GM18505 (cell line): ENCODE results near the gene ZSCAN23.
"Not testable (repeated sequence)": the region's sequence is repeated elsewhere in the genome, so short reads cannot be mapped to it uniquely, and the experiment has no call there.

Source experiments
- ATAC-seq: cut with Tn5 transposase; IDR thresholded peaks from one replicate; pipeline ENCODE4 v1.9.1; 2021; ENCODE audit not compliant: unreplicated experiment
- POLR2A ChIP-seq: IDR thresholded peaks from 4 replicates; pipeline ENCODE4 v1.6.1; 2011; ENCODE audit warnings: borderline replicate concordance; ENCODE audit not compliant: insufficient read depth, insufficient read length; ENCODE audit errors: extremely low read depth

The ZSCAN23 gene

DNA sequence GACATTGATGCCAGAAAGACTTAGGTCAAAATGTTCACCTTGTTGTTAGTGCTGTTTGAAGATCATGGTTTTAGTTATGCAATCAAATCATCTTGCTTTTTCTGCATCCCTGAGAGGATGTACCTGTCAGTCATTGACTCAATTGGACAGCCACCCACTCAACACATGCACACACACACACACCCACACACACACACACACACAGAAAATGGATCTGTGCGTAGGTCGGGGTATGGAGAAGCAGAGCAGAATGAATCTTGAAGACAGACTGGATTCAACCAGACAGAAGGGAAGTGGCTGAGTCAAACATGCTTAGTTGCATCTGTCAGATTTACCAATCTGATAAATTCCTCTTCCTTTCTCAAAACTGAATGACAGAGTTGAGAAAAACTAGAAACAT is 19.1 kb upstream of the ZSCAN23 start:
- ATAC-seq = no peak

DNA sequence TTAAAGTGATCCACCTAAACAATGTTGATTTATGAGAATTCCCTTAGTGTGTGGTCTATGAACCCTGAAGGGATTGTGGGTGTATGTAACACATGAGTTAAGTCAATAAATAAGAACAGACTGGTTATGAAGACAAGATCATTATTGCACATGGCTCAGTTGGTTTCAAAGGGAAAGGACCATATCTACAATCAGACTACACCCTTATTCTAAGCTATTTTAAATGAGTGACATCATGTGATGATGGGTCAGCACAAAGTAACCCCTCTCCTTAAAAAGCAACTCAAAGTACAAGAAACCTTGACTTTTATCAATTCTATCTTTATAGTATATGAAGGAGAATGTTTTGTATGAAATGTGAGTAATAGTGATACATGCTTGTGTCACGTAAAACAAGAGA is 15.3 kb upstream of the ZSCAN23 start:
- TF ChIP-seq POLR2A = no peak
- no peak for ATAC-seq

More for the DNA sequence above, 19.1 kb upstream of the ZSCAN23 start:
- TF ChIP-seq POLR2A = no peak

DNA sequence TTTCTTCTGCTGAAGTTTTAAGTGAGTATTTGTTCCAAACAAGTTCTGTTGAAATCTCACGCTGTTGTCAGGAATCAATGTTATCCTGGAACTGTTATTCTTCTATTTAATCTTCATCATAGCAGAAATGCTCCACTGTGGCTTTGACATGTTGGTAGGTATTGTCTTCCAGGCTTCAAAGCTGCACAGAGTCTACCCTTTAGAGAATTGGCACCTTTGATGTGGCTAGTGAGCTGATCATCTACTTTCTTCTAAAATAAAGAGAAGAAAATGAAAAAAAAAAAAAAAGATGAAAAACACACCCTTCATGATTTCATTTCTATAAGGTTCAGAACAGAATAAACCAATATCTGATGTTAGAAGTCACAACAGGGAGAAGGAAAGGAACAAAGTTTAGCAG is 5.8 kb upstream of the ZSCAN23 start:
- TF ChIP-seq POLR2A = no peak
- no peak for ATAC-seq

DNA sequence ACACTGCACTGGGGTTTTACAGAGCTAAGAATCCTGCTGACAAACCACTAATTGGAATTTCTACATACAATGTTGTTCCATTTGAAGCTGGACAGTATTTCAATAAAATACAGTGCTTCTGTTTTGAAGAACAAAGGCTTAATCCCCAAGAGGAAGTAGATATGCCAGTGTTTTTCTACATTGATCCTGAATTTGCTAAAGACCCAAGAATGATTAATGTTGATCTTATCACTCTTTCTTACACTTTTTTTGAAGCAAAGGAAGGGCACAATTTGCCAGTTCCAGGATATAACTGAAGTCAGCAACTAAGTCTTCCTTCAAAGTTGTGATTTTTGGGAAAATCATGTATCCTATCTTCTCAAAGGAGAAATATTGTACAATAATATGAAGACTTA is 4.2 kb upstream of the ZSCAN23 start:
- not testable (repeated sequence) for ATAC-seq

DNA sequence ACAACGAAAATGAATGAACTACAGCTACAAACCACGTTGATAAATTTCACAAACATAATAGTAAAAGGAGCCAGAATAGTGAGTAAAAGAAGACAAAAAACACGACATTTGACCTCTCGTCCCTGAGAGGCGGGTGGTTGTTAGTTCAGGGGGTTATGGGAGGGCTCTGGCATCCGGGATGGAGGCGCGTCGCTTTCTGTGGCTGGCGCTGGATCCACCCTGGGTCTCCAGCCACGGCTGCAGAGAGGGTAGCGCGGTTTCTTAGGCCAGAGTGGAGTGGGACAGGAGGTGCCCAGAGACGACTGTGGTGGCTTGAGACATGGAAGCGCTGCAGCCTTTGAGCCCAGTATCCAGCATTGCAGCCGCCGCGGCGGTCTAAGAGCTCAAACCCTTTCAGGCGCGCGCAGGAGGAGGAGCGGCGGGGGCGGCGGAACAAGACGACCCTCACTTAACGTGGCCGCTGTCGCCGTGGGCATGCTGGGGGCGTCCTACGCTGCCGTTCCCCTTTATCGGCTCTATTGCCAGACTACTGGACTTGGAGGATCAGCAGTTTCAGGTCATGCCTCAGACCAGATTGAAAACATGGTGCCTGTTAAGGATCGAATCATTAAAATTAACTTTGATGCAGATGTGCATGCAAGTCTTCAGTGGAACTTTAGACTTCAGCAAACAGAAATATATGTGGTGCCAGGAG is 3.7 kb upstream of the ZSCAN23 start:
- ATAC-seq = no peak
- no peak for TF ChIP-seq POLR2A

DNA sequence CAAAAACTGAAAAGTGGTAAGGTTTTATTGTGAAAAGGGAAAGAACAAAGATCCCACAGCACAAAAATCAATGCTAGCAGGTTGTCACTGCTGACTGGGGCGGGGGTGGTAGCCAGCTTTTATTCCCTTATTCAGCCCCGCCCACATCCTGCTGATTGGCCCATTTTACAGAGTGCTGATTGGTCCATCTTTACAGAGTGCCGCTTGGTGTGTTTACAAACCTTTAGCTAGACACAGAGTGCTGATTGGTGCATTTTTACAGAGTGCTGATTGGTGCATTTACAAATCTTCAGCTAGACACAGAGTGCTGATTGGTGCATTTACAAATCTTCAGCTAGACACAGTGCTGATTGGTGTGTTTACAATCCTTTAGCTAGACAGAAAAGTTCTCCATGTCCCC is 1.5 kb upstream of the ZSCAN23 start:
- ATAC-seq = not testable (repeated sequence)

DNA sequence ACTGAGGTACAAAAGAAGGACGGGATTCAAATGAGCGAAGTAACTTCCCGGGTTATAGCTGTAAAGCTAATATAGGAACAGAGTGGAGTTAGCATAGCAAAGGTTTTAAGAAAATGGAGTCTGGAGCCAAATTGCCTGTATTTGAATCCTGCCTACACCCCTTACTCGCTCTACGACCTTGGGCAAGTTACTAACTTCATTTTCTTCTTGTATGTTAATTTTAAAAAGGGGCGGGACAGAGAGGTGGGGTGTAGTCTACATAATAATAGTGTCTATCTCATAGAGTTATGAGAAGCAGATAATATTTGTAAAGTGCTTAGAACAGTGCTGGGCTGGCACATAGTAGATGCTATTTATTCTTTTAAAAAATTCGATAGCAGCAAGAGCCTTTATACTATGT is 705 bp downstream of the ZSCAN23 start:
- no peak for TF ChIP-seq POLR2A
- no peak for ATAC-seq

DNA sequence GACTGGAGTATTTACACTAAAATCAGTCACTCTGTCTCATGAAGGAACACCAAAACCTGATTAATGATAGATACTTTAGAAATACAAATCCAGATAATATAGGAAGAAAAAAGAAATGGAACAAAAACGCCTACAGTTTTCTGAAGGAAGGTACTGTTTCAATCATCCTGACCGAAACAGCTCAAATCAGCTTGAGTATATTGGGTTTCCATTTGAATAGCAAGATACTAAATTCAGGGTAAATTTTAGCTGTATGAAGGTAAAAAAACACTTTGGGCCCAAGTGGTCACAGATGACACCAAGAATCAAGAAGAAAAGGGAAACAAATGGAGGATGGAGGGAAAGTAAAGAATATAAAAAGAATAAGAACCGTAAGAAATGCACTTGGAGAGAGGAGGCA is 6.9 kb downstream of the ZSCAN23 start:
- ATAC-seq = no peak
- TF ChIP-seq POLR2A = no peak

DNA sequence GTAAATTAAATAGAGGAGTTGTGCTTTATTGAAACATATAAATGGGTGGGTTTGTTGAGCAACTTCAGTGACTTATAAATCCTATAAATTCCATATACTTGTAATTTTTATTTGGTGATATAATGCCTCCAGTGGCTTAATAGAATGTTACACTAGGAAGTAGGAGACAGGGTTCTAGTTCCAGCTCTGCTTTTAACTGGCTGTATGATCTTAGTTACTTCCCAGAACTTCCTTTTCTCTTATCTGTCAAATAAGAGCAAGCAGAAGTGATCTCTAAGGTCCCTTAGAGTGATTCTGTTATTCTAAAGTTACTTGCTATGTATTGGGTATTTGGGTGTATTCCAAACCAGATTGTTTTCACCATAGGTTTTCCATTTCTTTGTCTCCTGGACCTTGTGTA is 10.2 kb downstream of the ZSCAN23 start:
- no peak for ATAC-seq
- TF ChIP-seq POLR2A = no peak

DNA sequence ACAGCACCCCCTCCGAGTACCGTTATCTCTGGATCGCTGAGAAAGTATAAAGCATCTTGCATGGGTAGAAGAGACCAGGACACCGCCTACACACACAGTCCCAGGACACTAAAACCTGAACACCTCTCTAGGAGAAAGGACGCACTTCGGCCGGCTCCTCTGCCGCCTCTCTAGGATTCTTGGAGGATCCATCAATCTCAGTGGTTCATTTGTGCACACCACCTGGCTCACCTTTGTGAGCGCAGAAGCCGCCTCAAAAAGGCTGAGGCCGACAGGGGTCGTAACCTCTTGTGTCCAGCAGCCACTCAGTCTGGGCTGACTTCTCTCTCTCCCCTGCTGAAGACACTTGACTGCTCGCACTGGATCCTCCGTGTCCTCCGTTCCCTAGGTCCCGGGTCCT is 13.5 kb downstream of the ZSCAN23 start:
- TF ChIP-seq POLR2A = no peak
- no peak for ATAC-seq

DNA sequence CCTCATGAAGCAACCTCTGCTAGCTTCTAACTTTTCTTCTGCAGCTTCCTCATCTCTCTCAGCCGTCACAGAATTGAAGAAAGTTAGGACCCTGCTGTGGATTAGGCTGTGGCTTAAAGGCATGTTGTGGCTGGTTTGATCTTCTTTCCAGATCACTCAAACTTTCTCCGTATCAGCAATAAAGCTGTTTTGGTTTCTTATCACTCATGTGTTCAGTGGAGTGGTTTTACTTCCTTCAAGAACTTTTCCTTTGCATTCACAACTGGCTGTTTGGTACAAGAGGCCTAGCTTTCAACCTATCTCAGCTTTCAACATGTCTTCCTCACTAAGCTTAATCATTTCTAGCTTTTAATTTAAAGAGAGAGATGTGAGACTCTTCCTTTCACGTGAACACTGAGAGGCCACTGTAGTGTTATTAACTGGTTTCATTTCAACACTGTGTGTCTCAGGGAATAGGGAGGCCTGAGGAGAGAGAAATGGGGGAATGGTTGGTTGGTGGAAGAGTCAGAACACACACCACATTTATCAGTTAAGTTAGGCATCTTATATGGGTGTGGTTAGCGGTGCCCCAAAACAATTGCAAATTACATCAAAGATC is 17.2 kb downstream of the ZSCAN23 start:
- no peak for TF ChIP-seq POLR2A
- ATAC-seq = no peak

DNA sequence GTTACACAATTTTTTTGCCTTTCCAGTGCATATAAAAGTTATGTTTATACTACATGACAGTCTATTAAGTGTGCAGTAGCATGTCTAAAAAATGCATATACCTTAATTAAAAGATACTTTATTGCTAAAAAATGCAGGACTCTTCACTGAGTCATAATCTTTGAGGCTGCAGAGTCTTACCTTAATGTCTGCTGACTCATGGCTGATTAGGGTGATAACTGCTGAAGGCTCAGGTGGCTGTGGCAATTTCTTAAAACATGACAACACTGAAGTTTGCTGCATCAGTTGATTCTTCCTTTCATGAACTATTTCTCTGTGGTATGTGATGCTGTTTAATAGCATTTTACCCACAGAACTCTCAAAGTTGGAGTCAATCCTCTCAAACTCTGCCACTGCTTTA is 19.1 kb downstream of the ZSCAN23 start:
- no peak for TF ChIP-seq POLR2A
- ATAC-seq = no peak

DNA sequence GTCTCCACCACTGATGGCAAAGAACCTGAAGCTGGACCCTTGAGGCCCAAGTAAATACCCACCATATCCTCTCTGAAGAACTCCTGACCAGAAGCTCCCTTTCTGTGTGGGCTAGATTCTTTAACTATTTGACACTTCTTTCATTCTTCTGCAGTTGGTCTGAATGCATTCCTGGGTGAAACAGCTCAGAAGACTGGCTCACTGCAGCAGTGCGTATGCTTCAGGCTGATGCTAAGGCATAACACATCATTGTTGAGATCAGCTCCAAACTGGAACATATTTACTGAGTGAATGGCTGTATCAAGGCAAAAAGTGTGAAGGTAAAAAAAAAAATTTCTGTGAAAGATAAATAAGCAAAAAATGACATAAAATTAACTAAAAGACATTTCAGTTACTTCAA is 19.7 kb downstream of the ZSCAN23 start:
- ATAC-seq = no peak

DNA sequence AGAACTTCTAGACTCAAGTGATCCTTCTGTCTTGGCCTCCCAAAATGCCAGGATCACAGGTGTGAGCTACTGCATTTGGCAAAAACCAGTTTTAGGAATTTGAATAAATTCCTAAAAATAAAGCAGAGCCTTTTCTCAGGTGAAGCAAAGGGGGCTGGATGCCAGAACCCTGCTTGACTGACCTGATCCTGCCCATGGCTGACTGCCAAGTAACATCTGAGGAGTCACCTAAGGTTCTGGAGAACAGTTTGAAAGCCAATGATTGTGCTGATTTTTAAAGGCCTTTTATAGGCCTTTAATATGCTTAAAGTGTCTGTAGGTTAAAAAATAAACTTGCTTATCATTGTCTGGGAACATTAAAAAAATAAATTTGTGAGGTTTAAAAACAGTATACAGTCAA is 29.6 kb downstream of the ZSCAN23 start:
- no peak for ATAC-seq
- no peak for TF ChIP-seq POLR2A

More for the DNA sequence above, 19.7 kb downstream of the ZSCAN23 start:
- no peak for TF ChIP-seq POLR2A

DNA sequence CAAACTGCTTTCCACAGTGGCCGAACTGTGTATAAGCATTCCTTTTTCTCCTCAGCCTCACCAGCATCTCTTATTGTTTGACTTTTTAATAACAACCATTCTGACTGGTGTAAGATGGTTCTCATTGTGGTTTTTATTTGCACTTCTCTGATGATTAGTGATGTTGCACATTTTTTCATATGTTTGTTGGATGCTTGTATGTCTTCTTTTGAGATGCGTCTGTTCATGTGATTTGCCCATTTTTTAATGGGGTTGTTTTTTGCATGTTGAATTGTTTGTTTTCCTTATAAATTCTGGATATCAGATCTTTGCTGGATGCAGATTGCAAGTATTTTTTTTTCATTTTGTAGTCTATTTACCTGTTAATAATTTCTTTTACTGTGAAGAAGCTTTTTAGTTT is 32.5 kb downstream of the ZSCAN23 start:
- no peak for ATAC-seq

More for the DNA sequence above, 32.5 kb downstream of the ZSCAN23 start:
- TF ChIP-seq POLR2A = no peak
